HEK293T (cell line): ENCODE measurements around the gene PDSS2.
"Not testable (repeated sequence)": the region's sequence is repeated elsewhere in the genome, so short reads cannot be mapped to it uniquely, and the experiment has no call there.

Experiments
- BHLHE40 ChIP-seq: fragments of 450-650 bp; IDR thresholded peaks from 2 replicates; pipeline ENCODE4 v1.6.1; 2016; ENCODE audit warnings: mild to moderate bottlenecking, moderate library complexity, borderline replicate concordance
- FOXA1 ChIP-seq: fragments of 450-650 bp; IDR thresholded peaks from 2 replicates; pipeline ENCODE4 v1.6.1; 2016; ENCODE audit warnings: mild to moderate bottlenecking
- FOXM1 ChIP-seq: fragments of 450-650 bp; IDR thresholded peaks from 2 replicates; pipeline ENCODE4 v1.6.1; 2017; ENCODE audit warnings: mild to moderate bottlenecking, borderline replicate concordance
- SP1 ChIP-seq: fragments of 450-650 bp; IDR thresholded peaks from 2 replicates; pipeline ENCODE4 v1.6.1; 2017
- SUZ12 ChIP-seq: fragments of 450-650 bp; IDR thresholded peaks from 2 replicates; pipeline ENCODE4 v1.6.1; 2016; ENCODE audit warnings: mild to moderate bottlenecking

- TF ChIP-seq BHLHE40, SP1, FOXM1, FOXA1, SUZ12: not testable (repeated sequence)
Measured at GRCh38 chr6:107164299-107164698, 295.1 kb downstream of the PDSS2 start.
